IPS-20b (cell line): Measurements from ENCODE around the gene ANKS1A.

Source experiments
- H3K27ac ChIP-seq: one replicate; pipeline ENCODE4 v1.5.1; 2013; ENCODE audit warnings: low read length
- H3K27me3 ChIP-seq: 2 replicates; pipeline ENCODE4 v1.6.1; 2013; ENCODE audit warnings: mild to moderate bottlenecking, low read length, inconsistent platforms; ENCODE audit not compliant: insufficient read depth
- H3K36me3 ChIP-seq: 2 replicates; pipeline ENCODE4 v1.6.1; 2013; ENCODE audit warnings: low read depth, mild to moderate bottlenecking, inconsistent platforms, low read length, moderate library complexity; ENCODE audit not compliant: insufficient read depth
- H3K4me1 ChIP-seq: 2 replicates; pipeline ENCODE4 v1.6.1; 2013; ENCODE audit warnings: mild to moderate bottlenecking, control low read depth, inconsistent platforms, low read length, moderate library complexity; ENCODE audit not compliant: insufficient read depth
- H3K4me3 ChIP-seq: 2 replicates; pipeline ENCODE4 v1.5.1; 2013; ENCODE audit warnings: mild to moderate bottlenecking, low read length, inconsistent platforms
- H3K9ac ChIP-seq: 2 replicates; pipeline ENCODE4 v1.6.1; 2013; ENCODE audit warnings: low read depth, mild to moderate bottlenecking, inconsistent platforms, low read length, moderate library complexity
- H3K9me3 ChIP-seq: 2 replicates; pipeline ENCODE4 v1.6.1; 2013; ENCODE audit warnings: mild to moderate bottlenecking, low read depth, low read length, inconsistent platforms; ENCODE audit not compliant: insufficient read depth

Gene ANKS1A

GRCh38 chr6:34967461-34967860 lies 78.4 kb downstream of the ANKS1A start:
- Histone ChIP-seq H3K9me3 (no peaks in the 10 kb centered on the region), H3K27ac (no peak overlapping the region), H3K9ac (no peak overlapping the region), H3K27me3 (no peaks in the 10 kb centered on the region), H3K4me3 (no peak overlapping the region), H3K36me3 (peaks cover 20% of the 10 kb centered on the region), H3K4me1 (no peaks in the 10 kb centered on the region)

GRCh38 chr6:34969662-34970265 lies 80.7 kb downstream of the ANKS1A start:
- no peaks in the 10 kb centered on the region for H3K9me3 ChIP-seq
- H3K4me1 ChIP-seq = no peaks in the 10 kb centered on the region
- no peaks in the 10 kb centered on the region for H3K27me3 ChIP-seq
- H3K9ac ChIP-seq = no peak overlapping the region
- H3K36me3 ChIP-seq = peaks cover 20% of the 10 kb centered on the region
- H3K27ac ChIP-seq = no peak overlapping the region
- H3K4me3 ChIP-seq = no peak overlapping the region

- Histone ChIP-seq H3K4me1 (no peaks in the 10 kb centered on the region), H3K9me3 (no peaks in the 10 kb centered on the region), H3K4me3 (no peak overlapping the region), H3K36me3 (peaks cover 20% of the 10 kb centered on the region), H3K27ac (no peak overlapping the region), H3K27me3 (no peaks in the 10 kb centered on the region), H3K9ac (no peak overlapping the region)
These were observed 81.4 kb downstream of the ANKS1A start for GRCh38 chr6:34970488-34970887.

- no peak overlapping the region for H3K4me3 ChIP-seq
- H3K36me3 ChIP-seq = peaks cover 20% of the 10 kb centered on the region
- no peak overlapping the region for H3K9ac ChIP-seq
- no peak overlapping the region for H3K27ac ChIP-seq
- H3K9me3 ChIP-seq = no peaks in the 10 kb centered on the region
- H3K27me3 ChIP-seq = no peaks in the 10 kb centered on the region
- no peaks in the 10 kb centered on the region for H3K4me1 ChIP-seq
These were observed 81.9 kb downstream of the ANKS1A start for GRCh38 chr6:34970957-34971356.

- Histone ChIP-seq H3K36me3 (peaks cover 20% of the 10 kb centered on the region), H3K9ac (no peak overlapping the region)
These were observed 84.6 kb downstream of the ANKS1A start for GRCh38 chr6:34973547-34974248.

GRCh38 chr6:34974249-34974642 lies 85.2 kb downstream of the ANKS1A start:
- no peaks in the 10 kb centered on the region for H3K4me1 ChIP-seq
- H3K27ac ChIP-seq = no peak overlapping the region
- no peak overlapping the region for H3K9ac ChIP-seq
- H3K4me3 ChIP-seq = no peak overlapping the region
- no peaks in the 10 kb centered on the region for H3K27me3 ChIP-seq
- H3K9me3 ChIP-seq = no peaks in the 10 kb centered on the region
- H3K36me3 ChIP-seq = peaks cover 20% of the 10 kb centered on the region

More at GRCh38 chr6:34973547-34974248, 84.6 kb downstream of the ANKS1A start:
- no peak overlapping the region for H3K4me3 ChIP-seq
- no peaks in the 10 kb centered on the region for H3K9me3 ChIP-seq
- no peaks in the 10 kb centered on the region for H3K4me1 ChIP-seq
- no peaks in the 10 kb centered on the region for H3K27me3 ChIP-seq
- no peak overlapping the region for H3K27ac ChIP-seq

- Histone ChIP-seq H3K36me3 (peaks cover 5% of the 10 kb centered on the region), H3K4me1 (no peaks in the 10 kb centered on the region), H3K9me3 (no peaks in the 10 kb centered on the region), H3K4me3 (no peak overlapping the region), H3K27me3 (no peaks in the 10 kb centered on the region), H3K9ac (no peak overlapping the region), H3K27ac (no peak overlapping the region)
These were observed 87.2 kb downstream of the ANKS1A start for GRCh38 chr6:34976239-34976638.

GRCh38 chr6:34979218-34979617 lies 90.2 kb downstream of the ANKS1A start:
- Histone ChIP-seq H3K4me1 (no peaks in the 10 kb centered on the region), H3K27ac (no peak overlapping the region), H3K27me3 (no peaks in the 10 kb centered on the region), H3K4me3 (no peak overlapping the region), H3K36me3 (peaks cover 26% of the 10 kb centered on the region; the same call in 1 of the 2 replicates), H3K9ac (no peak overlapping the region), H3K9me3 (no peaks in the 10 kb centered on the region)

GRCh38 chr6:34979994-34980393 lies 90.9 kb downstream of the ANKS1A start:
- H3K9me3 ChIP-seq = no peaks in the 10 kb centered on the region
- no peak overlapping the region for H3K9ac ChIP-seq
- H3K36me3 ChIP-seq = peaks cover 34% of the 10 kb centered on the region; the same call in 1 of the 2 replicates
- no peak overlapping the region for H3K4me3 ChIP-seq
- H3K4me1 ChIP-seq = no peaks in the 10 kb centered on the region
- H3K27ac ChIP-seq = no peak overlapping the region
- no peaks in the 10 kb centered on the region for H3K27me3 ChIP-seq

GRCh38 chr6:34981366-34981765 lies 92.3 kb downstream of the ANKS1A start:
- no peaks in the 10 kb centered on the region for H3K4me1 ChIP-seq
- H3K9me3 ChIP-seq = no peaks in the 10 kb centered on the region
- H3K27me3 ChIP-seq = no peaks in the 10 kb centered on the region
- H3K4me3 ChIP-seq = no peak overlapping the region
- no peak overlapping the region for H3K9ac ChIP-seq
- H3K36me3 ChIP-seq = peaks cover 47% of the 10 kb centered on the region
- H3K27ac ChIP-seq = peak overlapping the region; percentile 9

GRCh38 chr6:34981951-34982350 lies 92.9 kb downstream of the ANKS1A start:
- peaks cover 50% of the 10 kb centered on the region for H3K36me3 ChIP-seq
- H3K4me1 ChIP-seq = peaks cover under 1% of the 10 kb centered on the region; the same call in 1 of the 2 replicates
- H3K4me3 ChIP-seq = no peak overlapping the region
- no peak overlapping the region for H3K27ac ChIP-seq
- H3K9ac ChIP-seq = no peak overlapping the region
- H3K9me3 ChIP-seq = no peaks in the 10 kb centered on the region
- no peaks in the 10 kb centered on the region for H3K27me3 ChIP-seq

- H3K27ac ChIP-seq = no peak overlapping the region
- no peak overlapping the region for H3K4me3 ChIP-seq
- peaks cover 52% of the 10 kb centered on the region for H3K36me3 ChIP-seq
- no peaks in the 10 kb centered on the region for H3K9me3 ChIP-seq
- peaks cover 6% of the 10 kb centered on the region; the same call in 1 of the 2 replicates for H3K4me1 ChIP-seq
- no peak overlapping the region for H3K9ac ChIP-seq
- H3K27me3 ChIP-seq = no peaks in the 10 kb centered on the region
These were observed 93.4 kb downstream of the ANKS1A start for GRCh38 chr6:34982424-34982852.
